ENCODE data around the gene PKD2L1. TPM values are rescaled to one million over a fixed set of nuclear protein-coding genes. Genes with fewer than 3 reads are reported as not detected.

PKD2L1 gene
- polyA plus RNA-seq, 1 donor from 2014 or later, result not detected

DNA sequence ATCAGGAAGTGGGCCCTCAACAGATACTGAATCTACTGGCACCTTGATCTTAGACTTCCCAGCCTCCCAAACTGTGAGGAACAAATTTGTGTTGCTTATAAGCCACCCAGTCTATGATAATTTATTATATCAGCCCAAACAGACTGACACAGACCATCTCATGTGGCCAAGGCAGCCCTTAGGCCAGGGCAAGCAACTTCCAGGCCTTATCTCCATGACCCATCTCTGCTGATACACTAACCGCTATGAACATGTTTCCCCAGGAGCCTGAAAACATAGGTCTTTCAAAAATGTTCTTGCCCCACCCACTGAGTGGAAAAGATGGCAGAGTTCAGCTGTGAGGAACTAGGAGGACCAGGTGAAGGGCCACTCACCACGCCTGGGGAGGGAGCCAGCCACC is 40.4 kb downstream of the PKD2L1 start:
- no peaks in the 10 kb centered on the region for H3F3A ChIP-seq (ENCODE audit: insufficient read depth, low read length, poor library complexity, severe bottlenecking)
- no peak overlapping the region for H3K4me2 ChIP-seq (ENCODE audit: low read length)
- peaks cover 12% of the 10 kb centered on the region for H3K79me2 ChIP-seq (replicated peaks; ENCODE audit: insufficient read depth, low read length)
- H2AFZ ChIP-seq (ENCODE audit: low read depth, low read length), result no peak overlapping the region
- H3K9me2 ChIP-seq (ENCODE audit: insufficient read depth, low read length), result no peaks in the 10 kb centered on the region
- no peaks in the 10 kb centered on the region for H4K20me1 ChIP-seq (ENCODE audit: insufficient read depth)
- no peaks in the 10 kb centered on the region for H3K27me3 ChIP-seq (ENCODE audit: insufficient read depth, low read depth, low read length)
- no peak for TF ChIP-seq EP300 (conservative IDR thresholded peaks at IDR 0.05; ENCODE audit: poor library complexity, severe bottlenecking)
- TF ChIP-seq MXI1 (conservative IDR thresholded peaks at IDR 0.05; ENCODE audit: poor library complexity, severe bottlenecking), result no peak
- TF ChIP-seq TAF1 (IDR thresholded peaks at IDR 0.05; ENCODE audit: low read depth), result no peak
- TF ChIP-seq, protein P1, sequence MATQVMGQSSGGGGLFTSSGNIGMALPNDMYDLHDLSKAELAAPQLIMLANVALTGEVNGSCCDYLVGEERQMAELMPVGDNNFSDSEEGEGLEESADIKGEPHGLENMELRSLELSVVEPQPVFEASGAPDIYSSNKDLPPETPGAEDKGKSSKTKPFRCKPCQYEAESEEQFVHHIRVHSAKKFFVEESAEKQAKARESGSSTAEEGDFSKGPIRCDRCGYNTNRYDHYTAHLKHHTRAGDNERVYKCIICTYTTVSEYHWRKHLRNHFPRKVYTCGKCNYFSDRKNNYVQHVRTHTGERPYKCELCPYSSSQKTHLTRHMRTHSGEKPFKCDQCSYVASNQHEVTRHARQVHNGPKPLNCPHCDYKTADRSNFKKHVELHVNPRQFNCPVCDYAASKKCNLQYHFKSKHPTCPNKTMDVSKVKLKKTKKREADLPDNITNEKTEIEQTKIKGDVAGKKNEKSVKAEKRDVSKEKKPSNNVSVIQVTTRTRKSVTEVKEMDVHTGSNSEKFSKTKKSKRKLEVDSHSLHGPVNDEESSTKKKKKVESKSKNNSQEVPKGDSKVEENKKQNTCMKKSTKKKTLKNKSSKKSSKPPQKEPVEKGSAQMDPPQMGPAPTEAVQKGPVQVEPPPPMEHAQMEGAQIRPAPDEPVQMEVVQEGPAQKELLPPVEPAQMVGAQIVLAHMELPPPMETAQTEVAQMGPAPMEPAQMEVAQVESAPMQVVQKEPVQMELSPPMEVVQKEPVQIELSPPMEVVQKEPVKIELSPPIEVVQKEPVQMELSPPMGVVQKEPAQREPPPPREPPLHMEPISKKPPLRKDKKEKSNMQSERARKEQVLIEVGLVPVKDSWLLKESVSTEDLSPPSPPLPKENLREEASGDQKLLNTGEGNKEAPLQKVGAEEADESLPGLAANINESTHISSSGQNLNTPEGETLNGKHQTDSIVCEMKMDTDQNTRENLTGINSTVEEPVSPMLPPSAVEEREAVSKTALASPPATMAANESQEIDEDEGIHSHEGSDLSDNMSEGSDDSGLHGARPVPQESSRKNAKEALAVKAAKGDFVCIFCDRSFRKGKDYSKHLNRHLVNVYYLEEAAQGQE (IDR thresholded peaks at IDR 0.05; ENCODE audit: borderline replicate concordance), result no peak
- no peak for TF ChIP-seq POLR2AphosphoS5 (IDR thresholded peaks at IDR 0.05)
- TF ChIP-seq, protein P2, sequence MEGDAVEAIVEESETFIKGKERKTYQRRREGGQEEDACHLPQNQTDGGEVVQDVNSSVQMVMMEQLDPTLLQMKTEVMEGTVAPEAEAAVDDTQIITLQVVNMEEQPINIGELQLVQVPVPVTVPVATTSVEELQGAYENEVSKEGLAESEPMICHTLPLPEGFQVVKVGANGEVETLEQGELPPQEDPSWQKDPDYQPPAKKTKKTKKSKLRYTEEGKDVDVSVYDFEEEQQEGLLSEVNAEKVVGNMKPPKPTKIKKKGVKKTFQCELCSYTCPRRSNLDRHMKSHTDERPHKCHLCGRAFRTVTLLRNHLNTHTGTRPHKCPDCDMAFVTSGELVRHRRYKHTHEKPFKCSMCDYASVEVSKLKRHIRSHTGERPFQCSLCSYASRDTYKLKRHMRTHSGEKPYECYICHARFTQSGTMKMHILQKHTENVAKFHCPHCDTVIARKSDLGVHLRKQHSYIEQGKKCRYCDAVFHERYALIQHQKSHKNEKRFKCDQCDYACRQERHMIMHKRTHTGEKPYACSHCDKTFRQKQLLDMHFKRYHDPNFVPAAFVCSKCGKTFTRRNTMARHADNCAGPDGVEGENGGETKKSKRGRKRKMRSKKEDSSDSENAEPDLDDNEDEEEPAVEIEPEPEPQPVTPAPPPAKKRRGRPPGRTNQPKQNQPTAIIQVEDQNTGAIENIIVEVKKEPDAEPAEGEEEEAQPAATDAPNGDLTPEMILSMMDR (IDR thresholded peaks at IDR 0.05; ENCODE audit: poor library complexity, severe bottlenecking), result no peak
- no peak for TF ChIP-seq SMC3 (conservative IDR thresholded peaks at IDR 0.05; ENCODE audit: poor library complexity)
- no peak for TF ChIP-seq EZH2 (IDR thresholded peaks at IDR 0.05; ENCODE audit: borderline replicate concordance, insufficient read depth, low read length, poor library complexity, severe bottlenecking)
- TF ChIP-seq RAD21 (conservative IDR thresholded peaks at IDR 0.05), result no peak
- no peaks in the 10 kb centered on the region for H3K9me3 ChIP-seq (ENCODE audit: low read length)
- no peak overlapping the region for H3K27ac ChIP-seq (ENCODE audit: low read length)
- H3K4me3 ChIP-seq (ENCODE audit: low read length), result no peak overlapping the region
- no peak overlapping the region for H3K9ac ChIP-seq (ENCODE audit: low read length)
- no peaks in the 10 kb centered on the region for H3K36me3 ChIP-seq (ENCODE audit: insufficient read depth, low read length)

DNA sequence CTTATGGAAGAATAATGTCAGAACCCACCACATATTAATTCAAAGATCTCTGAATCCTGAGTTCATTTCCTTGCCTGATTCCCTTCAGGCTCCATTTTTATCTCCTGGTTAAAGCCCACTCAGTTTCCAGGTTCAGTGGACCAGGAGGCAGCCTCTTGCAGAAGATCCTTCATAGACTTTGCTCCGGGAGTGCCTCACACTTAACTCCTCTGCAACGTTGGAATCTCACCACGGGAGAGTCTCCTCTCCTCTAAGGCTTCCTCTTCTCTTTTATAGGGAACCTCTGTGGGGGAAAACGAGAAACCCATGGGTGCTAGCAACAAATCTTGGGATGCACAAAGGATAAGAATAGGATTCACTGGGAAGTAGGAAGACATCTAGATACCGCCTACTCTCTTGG is 41.8 kb downstream of the PKD2L1 start:
- H3K36me3 ChIP-seq (ENCODE audit: insufficient read depth, low read length), result no peaks in the 10 kb centered on the region
- no peaks in the 10 kb centered on the region for H3F3A ChIP-seq (ENCODE audit: insufficient read depth, low read length, poor library complexity, severe bottlenecking)
- H3K9me3 ChIP-seq (ENCODE audit: low read length), result no peaks in the 10 kb centered on the region
- H3K27ac ChIP-seq (ENCODE audit: low read length), result no peak overlapping the region
- no peak overlapping the region for H3K4me3 ChIP-seq (ENCODE audit: low read length)
- no peaks in the 10 kb centered on the region for H3K9me2 ChIP-seq (ENCODE audit: insufficient read depth, low read length)
- H3K79me2 ChIP-seq (replicated peaks; ENCODE audit: insufficient read depth, low read length), result peaks cover 27% of the 10 kb centered on the region
- no peak overlapping the region for H3K4me2 ChIP-seq (ENCODE audit: low read length)
- H4K20me1 ChIP-seq (ENCODE audit: insufficient read depth), result no peaks in the 10 kb centered on the region
- TF ChIP-seq RAD21 (conservative IDR thresholded peaks at IDR 0.05) (no peak), MXI1 (conservative IDR thresholded peaks at IDR 0.05; ENCODE audit: poor library complexity, severe bottlenecking) (no peak), TAF1 (IDR thresholded peaks at IDR 0.05; ENCODE audit: low read depth) (no peak), EZH2 (IDR thresholded peaks at IDR 0.05; ENCODE audit: borderline replicate concordance, insufficient read depth, low read length, poor library complexity, severe bottlenecking) (no peak), SMC3 (conservative IDR thresholded peaks at IDR 0.05; ENCODE audit: poor library complexity) (no peak), POLR2AphosphoS5 (IDR thresholded peaks at IDR 0.05) (no peak), EP300 (conservative IDR thresholded peaks at IDR 0.05; ENCODE audit: poor library complexity, severe bottlenecking) (no peak)
- TF ChIP-seq, protein P2 (IDR thresholded peaks at IDR 0.05; ENCODE audit: poor library complexity, severe bottlenecking), result no peak
- TF ChIP-seq, protein P1 (IDR thresholded peaks at IDR 0.05; ENCODE audit: borderline replicate concordance), result no peak
- H2AFZ ChIP-seq (ENCODE audit: low read depth, low read length), result no peak overlapping the region
- H3K9ac ChIP-seq (ENCODE audit: low read length), result no peak overlapping the region
- H3K27me3 ChIP-seq (ENCODE audit: insufficient read depth, low read depth, low read length), result no peaks in the 10 kb centered on the region
